GM12873 (cell line): Measurements from ENCODE around the gene TSHZ2.

Experiments
- CTCF ChIP-seq: IDR thresholded peaks from 2 replicates; pipeline ENCODE4 v1.5.1; 2012; ENCODE audit warnings: low read depth, mild to moderate bottlenecking, moderate library complexity, low read length, control low read depth; ENCODE audit not compliant: insufficient read depth; ENCODE audit errors: missing control alignments

The TSHZ2 gene

DNA sequence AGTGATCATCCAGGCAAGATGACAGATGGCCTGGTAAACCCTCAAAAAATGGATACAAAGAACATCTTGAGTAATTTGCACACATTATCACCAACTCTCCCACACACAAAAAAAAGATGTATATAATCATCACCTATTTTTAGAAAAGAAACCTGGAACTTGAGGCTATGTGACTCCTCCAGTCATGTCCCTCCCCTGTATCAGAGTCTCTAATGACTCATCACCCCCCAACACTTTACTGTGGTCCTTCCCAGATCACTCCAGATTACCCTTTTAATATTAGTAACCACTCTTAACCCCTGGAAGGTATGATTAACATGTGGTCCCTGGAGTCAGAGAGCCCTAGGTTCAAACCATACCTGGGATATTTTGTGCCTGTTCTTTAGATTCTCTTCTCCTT lies 476.7 kb downstream of the TSHZ2 start:
- no peak for TF ChIP-seq CTCF

GRCh38 chr20:53453076-53453475 lies 480.9 kb downstream of the TSHZ2 start:
- TF ChIP-seq CTCF: no peak

DNA sequence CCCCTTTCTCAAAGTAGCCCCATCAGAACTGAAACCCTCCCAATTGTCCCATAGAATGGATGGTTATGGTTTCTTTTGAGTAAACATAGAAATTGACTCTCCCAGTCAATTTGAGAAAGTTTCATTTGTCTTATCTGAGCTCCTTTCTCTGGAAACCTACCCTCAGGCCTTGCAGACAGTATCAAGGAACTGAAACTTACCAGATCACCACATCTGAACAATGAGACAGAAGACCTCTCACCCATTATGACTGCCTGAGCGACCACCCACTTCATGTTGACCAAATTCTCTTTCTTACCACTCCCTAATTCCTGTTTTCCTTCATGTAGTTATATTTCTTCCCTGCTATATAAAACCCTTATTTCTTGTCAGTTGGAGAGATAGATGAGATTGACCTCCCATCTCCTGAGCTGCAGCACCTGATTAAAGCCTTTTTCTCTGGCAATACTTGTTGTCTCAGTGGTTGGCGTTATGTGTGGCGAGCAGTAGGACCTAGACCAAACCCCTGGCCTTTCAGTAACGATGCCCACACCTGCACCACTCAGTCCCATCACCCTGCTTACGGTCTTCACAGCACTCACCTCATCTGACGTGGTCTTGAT lies 482.6 kb downstream of the TSHZ2 start:
- TF ChIP-seq CTCF: no peak

- TF ChIP-seq CTCF: no peak
These were observed 491.2 kb downstream of the TSHZ2 start for GRCh38 chr20:53463101-53463972.

DNA sequence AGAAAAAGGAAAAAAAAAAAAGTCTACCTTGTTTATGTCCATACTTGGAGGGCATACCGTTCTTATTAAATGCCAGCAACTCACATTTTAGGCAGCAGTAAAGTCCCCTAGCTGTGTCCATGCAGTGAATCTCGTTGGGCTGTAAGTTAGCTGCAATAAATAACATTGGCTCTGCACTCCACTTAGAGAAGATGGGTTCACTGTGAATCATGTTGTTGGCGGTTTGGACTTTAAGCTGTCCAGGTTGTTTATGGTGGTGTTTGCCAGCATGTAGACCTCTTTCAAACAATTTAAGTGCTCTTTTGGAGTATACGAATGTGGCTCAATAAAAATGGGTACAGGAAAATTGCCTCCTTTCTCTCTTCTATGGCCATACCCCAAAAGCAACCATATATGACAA lies 494.1 kb downstream of the TSHZ2 start:
- TF ChIP-seq CTCF: no peak

GRCh38 chr20:53468587-53468986 lies 496.4 kb downstream of the TSHZ2 start:
- TF ChIP-seq CTCF: no peak

- TF ChIP-seq CTCF: no peak
These were observed 508.8 kb downstream of the TSHZ2 start for GRCh38 chr20:53480913-53481312.
